ENCODE data around the gene FCER2. TPM values are rescaled to one million over a fixed set of nuclear protein-coding genes. Genes with fewer than 3 reads are reported as not detected.

Gene FCER2
- total RNA-seq, 1 experiment from 2014 or later: 0.48 TPM

DNA sequence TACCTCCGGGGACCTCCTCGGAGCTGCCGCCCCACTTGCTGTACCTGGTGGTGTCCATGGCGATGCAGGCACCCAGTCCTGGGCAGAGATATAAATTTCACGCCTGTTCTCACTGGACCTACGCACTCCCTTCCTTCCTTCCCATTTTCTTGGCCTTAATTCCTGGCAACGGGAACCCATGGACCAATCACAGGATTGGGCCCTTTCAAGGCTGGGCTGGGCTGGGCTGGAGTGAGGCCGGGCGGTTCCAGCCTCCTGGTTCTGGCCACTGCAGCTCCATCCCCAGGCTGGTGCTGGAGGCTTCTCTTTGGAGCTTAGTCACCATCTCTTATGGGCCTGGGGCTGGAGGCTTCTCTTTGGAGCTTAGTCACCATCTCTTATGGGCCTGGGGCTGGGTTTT lies 30.1 kb upstream of the FCER2 start, which contains the start of gene CLEC4G:
Gene CLEC4G, minus strand, starts transcription at position 66 of the 400 bp plus-strand sequence. Its CDS starts 8 bp downstream, at position 58.
- H3K4me3 Mint-ChIP-seq: peak within 1 kb of the TSS; percentile 43
- H3K9me3 Mint-ChIP-seq: no peaks in the 10 kb centered on the region
- H3K36me3 Mint-ChIP-seq: no peaks in the 10 kb centered on the region
- ChIA-PET POLR2A (no interaction called here), CTCF (interaction anchor here (0.5 to 1.8 kb wide), 2 partner anchors 67 to 378 kb away, joined by 3 to 6 read pairs; no protein-coding TSS in a partner anchor)
- H3K27me3 Mint-ChIP-seq (ENCODE audit: low read depth): peaks cover 90% of the 10 kb centered on the region
- H3K27ac Mint-ChIP-seq: no peak within 1 kb of the TSS
- H3K4me1 Mint-ChIP-seq: peaks cover 13% of the 10 kb centered on the region
- TF ChIP-seq CDX4 (CRISPR knock-in tag; IDR thresholded peaks at IDR 0.05; ENCODE audit: borderline replicate concordance): no peak
- TF ChIP-seq ZNF121 (CRISPR knock-in tag; IDR thresholded peaks at IDR 0.05): no peak
- DNase-seq (ENCODE audit: low spot score) (no peak), ATAC-seq (no peak)

GRCh38 chr19:7731615-7732014 lies 29.7 kb upstream of the FCER2 start:
- no peak for TF ChIP-seq RORB (CRISPR knock-in tag; IDR thresholded peaks at IDR 0.05)
- H3K36me3 Mint-ChIP-seq: no peaks in the 10 kb centered on the region
- no peaks in the 10 kb centered on the region for H3K9me3 Mint-ChIP-seq
- ATAC-seq (no peak), DNase-seq (ENCODE audit: low spot score) (no peak)
- ChIA-PET CTCF (interaction anchor here (1.8 kb wide), 1 partner anchor 68 kb away, joined by 6 read pairs; no protein-coding TSS in a partner anchor), POLR2A (no interaction called here)
- H3K4me1 Mint-ChIP-seq: peaks cover 13% of the 10 kb centered on the region
- H3K27me3 Mint-ChIP-seq (ENCODE audit: low read depth): peaks cover 86% of the 10 kb centered on the region
- peak overlapping the region; percentile 32 for H3K4me3 Mint-ChIP-seq
- no peak overlapping the region for H3K27ac Mint-ChIP-seq

DNA sequence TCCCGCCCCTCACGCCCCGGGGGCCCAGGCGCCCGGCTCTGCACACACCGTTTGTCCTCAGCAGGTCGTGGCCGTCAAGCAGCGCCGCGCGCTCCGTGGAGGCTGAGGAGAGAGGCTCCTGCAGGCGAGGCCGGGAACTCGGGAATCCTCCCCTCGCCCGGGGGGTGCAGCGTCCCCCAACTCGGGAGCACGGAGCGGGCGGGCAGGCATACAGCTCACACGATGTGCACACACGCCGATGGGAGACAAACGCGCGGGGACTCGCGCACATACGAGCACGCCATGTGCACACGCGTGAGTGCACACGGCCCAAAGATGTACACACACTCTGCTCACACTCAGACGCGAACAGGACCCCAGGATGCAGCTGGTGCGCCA lies 29.3 kb upstream of the FCER2 start:
- Mint-ChIP-seq H3K27me3 (ENCODE audit: low read depth) (peaks cover 84% of the 10 kb centered on the region), H3K36me3 (no peaks in the 10 kb centered on the region), H3K27ac (no peak overlapping the region), H3K9me3 (no peaks in the 10 kb centered on the region), H3K4me3 (peak overlapping the region; percentile 32; the same call in 1 of the 2 replicates), H3K4me1 (peaks cover 13% of the 10 kb centered on the region)
- ChIA-PET CTCF (interaction anchor here (1.8 to 2.9 kb wide), 2 partner anchors 50 to 68 kb away, joined by 6 to 14 read pairs; partner anchors contain the start of gene TRAPPC5), POLR2A (no interaction called here)
- no peak for DNase-seq (ENCODE audit: low spot score)
- no peak for ATAC-seq
- TF ChIP-seq TP53 (CRISPR knock-in tag; IDR thresholded peaks at IDR 0.05): no peak
- TF ChIP-seq, protein P1, sequence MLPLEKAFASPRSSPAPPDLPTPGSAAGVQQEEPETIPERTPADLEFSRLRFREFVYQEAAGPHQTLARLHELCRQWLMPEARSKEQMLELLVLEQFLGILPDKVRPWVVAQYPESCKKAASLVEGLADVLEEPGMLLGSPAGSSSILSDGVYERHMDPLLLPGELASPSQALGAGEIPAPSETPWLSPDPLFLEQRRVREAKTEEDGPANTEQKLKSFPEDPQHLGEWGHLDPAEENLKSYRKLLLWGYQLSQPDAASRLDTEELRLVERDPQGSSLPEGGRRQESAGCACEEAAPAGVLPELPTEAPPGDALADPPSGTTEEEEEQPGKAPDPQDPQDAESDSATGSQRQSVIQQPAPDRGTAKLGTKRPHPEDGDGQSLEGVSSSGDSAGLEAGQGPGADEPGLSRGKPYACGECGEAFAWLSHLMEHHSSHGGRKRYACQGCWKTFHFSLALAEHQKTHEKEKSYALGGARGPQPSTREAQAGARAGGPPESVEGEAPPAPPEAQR (CRISPR knock-in tag; IDR thresholded peaks at IDR 0.05): no peak
- no peak for TF ChIP-seq TCF7 (CRISPR knock-in tag; IDR thresholded peaks at IDR 0.05; ENCODE audit: low read depth)
- TF ChIP-seq SP1 (CRISPR knock-in tag; conservative IDR thresholded peaks at IDR 0.05): no peak
- TF ChIP-seq, protein P2, sequence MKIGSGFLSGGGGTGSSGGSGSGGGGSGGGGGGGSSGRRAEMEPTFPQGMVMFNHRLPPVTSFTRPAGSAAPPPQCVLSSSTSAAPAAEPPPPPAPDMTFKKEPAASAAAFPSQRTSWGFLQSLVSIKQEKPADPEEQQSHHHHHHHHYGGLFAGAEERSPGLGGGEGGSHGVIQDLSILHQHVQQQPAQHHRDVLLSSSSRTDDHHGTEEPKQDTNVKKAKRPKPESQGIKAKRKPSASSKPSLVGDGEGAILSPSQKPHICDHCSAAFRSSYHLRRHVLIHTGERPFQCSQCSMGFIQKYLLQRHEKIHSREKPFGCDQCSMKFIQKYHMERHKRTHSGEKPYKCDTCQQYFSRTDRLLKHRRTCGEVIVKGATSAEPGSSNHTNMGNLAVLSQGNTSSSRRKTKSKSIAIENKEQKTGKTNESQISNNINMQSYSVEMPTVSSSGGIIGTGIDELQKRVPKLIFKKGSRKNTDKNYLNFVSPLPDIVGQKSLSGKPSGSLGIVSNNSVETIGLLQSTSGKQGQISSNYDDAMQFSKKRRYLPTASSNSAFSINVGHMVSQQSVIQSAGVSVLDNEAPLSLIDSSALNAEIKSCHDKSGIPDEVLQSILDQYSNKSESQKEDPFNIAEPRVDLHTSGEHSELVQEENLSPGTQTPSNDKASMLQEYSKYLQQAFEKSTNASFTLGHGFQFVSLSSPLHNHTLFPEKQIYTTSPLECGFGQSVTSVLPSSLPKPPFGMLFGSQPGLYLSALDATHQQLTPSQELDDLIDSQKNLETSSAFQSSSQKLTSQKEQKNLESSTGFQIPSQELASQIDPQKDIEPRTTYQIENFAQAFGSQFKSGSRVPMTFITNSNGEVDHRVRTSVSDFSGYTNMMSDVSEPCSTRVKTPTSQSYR (CRISPR knock-in tag; IDR thresholded peaks at IDR 0.05): no peak
- no peak for TF ChIP-seq ELF4 (CRISPR knock-in tag; IDR thresholded peaks at IDR 0.05; ENCODE audit: low read depth)
- no peak for TF ChIP-seq PRRX2 (CRISPR knock-in tag; IDR thresholded peaks at IDR 0.05)
- no peak for TF ChIP-seq MXD4 (CRISPR knock-in tag; IDR thresholded peaks at IDR 0.05; ENCODE audit: borderline replicate concordance)
- no peak for TF ChIP-seq AFF4 (CRISPR knock-in tag; IDR thresholded peaks at IDR 0.05; ENCODE audit: borderline replicate concordance)
- TF ChIP-seq USF2 (CRISPR knock-in tag; IDR thresholded peaks at IDR 0.05): no peak
- TF ChIP-seq FOXK1 (CRISPR knock-in tag; IDR thresholded peaks at IDR 0.05): no peak
- TF ChIP-seq ATF1 (CRISPR knock-in tag; IDR thresholded peaks at IDR 0.05): no peak
- TF ChIP-seq CTCF (IDR thresholded peaks at IDR 0.05): no peak
- no peak for TF ChIP-seq ZNF121 (CRISPR knock-in tag; IDR thresholded peaks at IDR 0.05)
- no peak for TF ChIP-seq NFYB (CRISPR knock-in tag; conservative IDR thresholded peaks at IDR 0.05; ENCODE audit: low read depth)
- TF ChIP-seq EMX1 (CRISPR knock-in tag; IDR thresholded peaks at IDR 0.05): no peak
- TF ChIP-seq FOXP1 (CRISPR knock-in tag; IDR thresholded peaks at IDR 0.05; ENCODE audit: borderline replicate concordance): no peak; the same call in 1 of the 2 replicates

All from WTC11 (cell line).